Trophoblast cell (in vitro differentiated cells and primary cell): Measurements from ENCODE around the gene SLC37A1.

Experiments
- DNase-seq, 2 donors: peaks; one replicate each; pipeline ENCODE4 v3.0.0-alpha.2; 2016
- H2AFZ ChIP-seq: 2 replicates; pipeline ENCODE4 v1.6.1; 2013; ENCODE audit warnings: low read length, moderate library complexity, mild to moderate bottlenecking; ENCODE audit not compliant: insufficient read depth, poor library complexity
- H2AK5ac ChIP-seq: 2 replicates; pipeline ENCODE4 v1.6.1; 2013; ENCODE audit warnings: mild to moderate bottlenecking, low read length
- H2BK120ac ChIP-seq: 2 replicates; pipeline ENCODE4 v1.6.1; 2013; ENCODE audit warnings: low read length, mild to moderate bottlenecking, moderate library complexity; ENCODE audit not compliant: insufficient read depth, poor library complexity
- H2BK12ac ChIP-seq: 2 replicates; pipeline ENCODE4 v1.6.1; 2013; ENCODE audit warnings: mild to moderate bottlenecking, low read length, moderate library complexity
- H2BK5ac ChIP-seq: 2 replicates; pipeline ENCODE4 v1.6.1; 2013; ENCODE audit warnings: low read length, low read depth, moderate library complexity, mild to moderate bottlenecking; ENCODE audit not compliant: poor library complexity
- H3K14ac ChIP-seq: 2 replicates; pipeline ENCODE4 v1.6.1; 2013; ENCODE audit warnings: mild to moderate bottlenecking, low read length
- H3K18ac ChIP-seq: 2 replicates; pipeline ENCODE4 v1.6.1; 2013; ENCODE audit warnings: mild to moderate bottlenecking, low read length
- H3K23ac ChIP-seq: 2 replicates; pipeline ENCODE4 v1.6.1; 2013; ENCODE audit warnings: low read length
- H3K27ac ChIP-seq: 2 replicates; pipeline ENCODE4 v1.5.1; 2013; ENCODE audit warnings: low read depth, mild to moderate bottlenecking, inconsistent platforms, low read length, moderate library complexity
- H3K27me3 ChIP-seq: 2 replicates; pipeline ENCODE4 v1.6.1; 2013; ENCODE audit warnings: inconsistent platforms, mild to moderate bottlenecking, low read length, moderate library complexity; ENCODE audit not compliant: insufficient read depth
- H3K36me3 ChIP-seq, 2 experiments: 1 replicate in 1 of 2; 2 replicates in 1 of 2; pipeline ENCODE4 v1.6.1; 2013; ENCODE audit warnings: low read length in 2 of 2, mild to moderate bottlenecking in 2 of 2, moderate library complexity in 1 of 2; ENCODE audit not compliant: insufficient read depth in 2 of 2, control insufficient read depth in 1 of 2
- H3K4ac ChIP-seq: 2 replicates; pipeline ENCODE4 v1.6.1; 2013; ENCODE audit warnings: low read depth, mild to moderate bottlenecking, low read length, moderate library complexity
- H3K4me1 ChIP-seq, 2 experiments: 1 replicate in 1 of 2; 2 replicates in 1 of 2; pipeline ENCODE4 v1.6.1; 2013; ENCODE audit warnings: low read length in 2 of 2, mild to moderate bottlenecking in 2 of 2, moderate library complexity in 1 of 2; ENCODE audit not compliant: insufficient read depth in 2 of 2, control insufficient read depth in 1 of 2
- H3K4me2 ChIP-seq: 2 replicates; pipeline ENCODE4 v1.6.1; 2013; ENCODE audit warnings: inconsistent platforms, mild to moderate bottlenecking, low read length, moderate library complexity
- H3K4me3 ChIP-seq: 2 replicates; pipeline ENCODE4 v1.5.1; 2013; ENCODE audit warnings: mild to moderate bottlenecking, low read depth, low read length, inconsistent platforms
- H3K79me1 ChIP-seq: one replicate; pipeline ENCODE4 v1.6.1; 2013; ENCODE audit warnings: low read length
- H3K79me2 ChIP-seq: 2 replicates; pipeline ENCODE4 v1.6.1; 2013; ENCODE audit warnings: low read length, mild to moderate bottlenecking; ENCODE audit not compliant: control insufficient read depth, insufficient read depth, poor library complexity
- H3K9ac ChIP-seq: 2 replicates; pipeline ENCODE4 v1.6.1; 2013; ENCODE audit warnings: mild to moderate bottlenecking, low read length
- H3K9me3 ChIP-seq: 2 replicates; pipeline ENCODE4 v1.6.1; 2013; ENCODE audit warnings: low read depth, mild to moderate bottlenecking, control low read depth, inconsistent platforms, low read length; ENCODE audit not compliant: insufficient read depth
- H4K12ac ChIP-seq: 2 replicates; pipeline ENCODE4 v1.6.1; 2013; ENCODE audit warnings: low read depth, mild to moderate bottlenecking, low read length, moderate library complexity
- H4K8ac ChIP-seq: 2 replicates; pipeline ENCODE4 v1.6.1; 2013; ENCODE audit warnings: low read depth, mild to moderate bottlenecking, low read length, moderate library complexity
- H4K91ac ChIP-seq: one replicate; pipeline ENCODE4 v1.6.1; 2013; ENCODE audit warnings: low read depth, mild to moderate bottlenecking, low read length, moderate library complexity
- WGBS: extraction: QIAGEN DNeasy Blood & Tissue Kit; methylation state at CpG from one replicate; pipeline ENCODE4 v1.1.7; 2013; ENCODE audit warnings: missing lambda C conversion rate; ENCODE audit not compliant: insufficient read length, insufficient coverage; ENCODE audit errors: extremely low coverage; 5-methylcytosine and 5-hydroxymethylcytosine counted together

SLC37A1 gene

DNA sequence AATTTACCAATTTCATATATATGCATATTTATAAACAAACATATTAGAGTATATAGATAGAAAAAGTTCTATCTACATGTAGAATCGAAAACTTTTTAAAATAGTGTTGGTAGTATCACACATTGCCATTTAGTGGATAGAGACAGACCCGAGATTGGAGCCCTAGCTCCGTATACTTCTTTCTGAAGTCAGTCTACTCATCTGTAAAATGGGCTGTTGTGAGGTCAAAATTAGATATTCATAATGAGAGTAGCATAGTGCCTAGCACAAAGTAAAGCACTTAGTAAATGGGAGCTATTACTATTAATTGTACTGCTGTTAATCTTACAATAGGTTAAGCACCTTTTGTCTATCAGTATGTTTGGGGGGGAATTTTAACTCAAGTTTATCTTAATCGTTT, 13.4 kb upstream of the SLC37A1 start:
- Histone ChIP-seq H3K79me1 (no peaks in the 10 kb centered on the region), H3K27ac (no peak overlapping the region), H3K4me2 (no peak overlapping the region), H3K18ac (no peak overlapping the region), H2AK5ac (no peak overlapping the region), H4K91ac (no peak overlapping the region), H3K4me1 (peaks cover 4 to 11% of the 10 kb centered on the region in 2 experiments), H2BK120ac (no peak overlapping the region), H3K23ac (no peak overlapping the region), H3K4ac (no peak overlapping the region), H4K12ac (no peak overlapping the region), H2BK12ac (no peak overlapping the region), H2BK5ac (no peak overlapping the region), H3K14ac (no peak overlapping the region), H3K36me3 (no peaks in the 10 kb centered on the region), H3K9ac (no peak overlapping the region), H3K9me3 (no peaks in the 10 kb centered on the region), H2AFZ (no peak overlapping the region), H4K8ac (no peak overlapping the region), H3K4me3 (no peak overlapping the region), H3K79me2 (no peaks in the 10 kb centered on the region), H3K27me3 (no peaks in the 10 kb centered on the region)
- no CpG with 5 or more reads among the region's 4 CpGs for WGBS
- no peak for DNase-seq

DNA sequence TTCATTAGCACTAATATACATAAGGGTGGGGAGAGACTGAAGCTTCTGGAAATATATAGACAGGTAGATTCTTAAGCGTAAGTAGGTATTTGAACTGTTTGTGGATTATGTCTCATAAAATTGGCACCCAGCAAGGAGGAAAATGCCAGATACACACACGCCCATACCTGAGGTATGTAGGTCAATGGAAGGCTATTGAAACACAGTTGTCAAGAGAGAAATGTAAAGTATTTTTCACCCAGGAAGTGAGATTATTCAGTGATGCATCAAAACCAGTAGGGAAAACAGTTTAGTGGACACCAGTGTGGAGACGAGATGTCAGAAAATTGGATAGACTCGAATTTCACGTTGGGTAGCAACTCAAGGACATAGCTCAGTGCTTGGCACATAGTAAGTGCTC, 12.9 kb upstream of the SLC37A1 start:
- Histone ChIP-seq H3K4me2 (no peak overlapping the region), H2AK5ac (no peak overlapping the region), H3K9ac (no peak overlapping the region), H2AFZ (no peak overlapping the region), H4K91ac (no peak overlapping the region), H3K4me1 (peaks cover 2 to 8% of the 10 kb centered on the region in 2 experiments), H4K12ac (no peak overlapping the region), H4K8ac (no peak overlapping the region), H3K27ac (no peak overlapping the region), H3K18ac (no peak overlapping the region), H3K14ac (no peak overlapping the region), H3K9me3 (no peaks in the 10 kb centered on the region), H3K4ac (no peak overlapping the region), H2BK5ac (no peak overlapping the region), H3K4me3 (no peak overlapping the region), H3K79me1 (no peaks in the 10 kb centered on the region), H3K23ac (no peak overlapping the region), H2BK120ac (no peak overlapping the region), H2BK12ac (no peak overlapping the region), H3K36me3 (no peaks in the 10 kb centered on the region), H3K27me3 (no peaks in the 10 kb centered on the region), H3K79me2 (no peaks in the 10 kb centered on the region)
- peak; percentile 40 to 86 for DNase-seq
- WGBS, result no CpG with 5 or more reads among the region's 5 CpGs

DNA sequence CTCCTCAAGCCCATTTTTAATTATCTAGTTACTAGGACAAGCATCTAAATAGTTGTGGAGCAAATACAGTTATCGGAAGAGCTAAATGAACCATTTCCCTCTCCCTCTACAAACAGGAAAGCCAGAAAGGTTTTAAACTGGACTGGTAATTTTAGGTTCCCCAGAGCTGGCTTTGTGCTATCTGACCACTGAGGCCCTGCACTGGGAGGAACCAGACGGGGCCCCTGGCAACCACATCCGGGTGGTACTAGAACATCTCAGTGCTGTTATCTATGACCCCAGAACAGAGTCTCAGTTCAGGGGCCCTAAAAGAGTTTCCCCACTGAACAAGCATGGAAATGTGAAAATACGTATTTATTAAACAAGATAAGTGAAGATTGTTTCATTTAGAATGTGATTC, 9.9 kb upstream of the SLC37A1 start:
- Histone ChIP-seq H2BK5ac (no peak overlapping the region), H2AFZ (no peak overlapping the region), H3K9me3 (no peaks in the 10 kb centered on the region), H4K8ac (no peak overlapping the region), H3K79me1 (no peaks in the 10 kb centered on the region), H3K14ac (no peak overlapping the region), H2AK5ac (no peak overlapping the region), H2BK12ac (no peak overlapping the region), H3K18ac (no peak overlapping the region), H2BK120ac (no peak overlapping the region), H3K4ac (no peak overlapping the region), H3K79me2 (no peaks in the 10 kb centered on the region), H4K12ac (no peak overlapping the region), H3K27ac (no peak overlapping the region), H3K36me3 (no peaks in the 10 kb centered on the region), H3K23ac (no peak overlapping the region), H3K4me1 (no peaks in the 10 kb centered on the region), H3K27me3 (no peaks in the 10 kb centered on the region), H3K9ac (no peak overlapping the region), H4K91ac (no peak overlapping the region), H3K4me2 (no peak overlapping the region), H3K4me3 (no peak overlapping the region)
- no peak for DNase-seq
- no CpG with 5 or more reads among the region's 4 CpGs for WGBS

DNA sequence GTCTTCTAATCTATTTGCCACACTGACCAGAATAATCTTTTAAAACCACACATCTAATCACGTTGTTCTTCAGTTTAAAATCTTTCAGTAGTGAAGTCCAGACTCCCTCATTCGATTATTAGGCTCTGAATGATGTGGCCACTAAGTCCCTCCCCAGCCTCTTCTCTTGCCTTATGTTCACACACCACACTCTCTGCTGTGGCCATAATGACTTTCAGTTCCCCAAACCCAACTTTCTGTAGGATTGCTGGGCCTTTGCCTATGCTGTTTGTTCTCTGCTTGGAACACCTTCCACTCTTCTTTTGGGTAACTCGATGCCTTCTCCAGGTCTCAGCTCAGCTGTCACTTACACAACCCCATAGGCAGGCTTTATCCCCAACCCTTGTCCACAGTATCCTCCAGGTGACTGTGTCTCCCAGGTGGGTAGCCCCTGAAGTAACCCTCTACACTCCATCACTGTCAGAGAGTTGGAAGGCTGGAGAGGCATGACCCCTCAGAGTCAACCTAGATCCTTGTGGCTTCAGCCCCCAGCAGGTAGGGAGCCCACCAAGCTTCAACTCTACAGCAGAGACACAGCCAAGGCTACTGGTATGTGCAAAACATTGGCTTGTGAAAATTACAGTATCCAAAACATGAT, 8.4 kb upstream of the SLC37A1 start:
- no peak overlapping the region for H2AK5ac ChIP-seq
- H3K27ac ChIP-seq, result no peak overlapping the region
- H2AFZ ChIP-seq, result no peak overlapping the region
- H2BK5ac ChIP-seq, result no peak overlapping the region
- H2BK12ac ChIP-seq, result no peak overlapping the region
- no peak overlapping the region for H3K14ac ChIP-seq
- H4K91ac ChIP-seq, result no peak overlapping the region
- H3K79me1 ChIP-seq, result no peaks in the 10 kb centered on the region
- no peak overlapping the region for H3K18ac ChIP-seq
- no peak overlapping the region for H3K9ac ChIP-seq
- H3K79me2 ChIP-seq, result no peaks in the 10 kb centered on the region
- no peaks in the 10 kb centered on the region for H3K9me3 ChIP-seq
- H3K36me3 ChIP-seq, result no peaks in the 10 kb centered on the region
- H3K4me1 ChIP-seq, result no peaks in the 10 kb centered on the region
- H3K4me3 ChIP-seq, result no peak overlapping the region
- H3K27me3 ChIP-seq, result no peaks in the 10 kb centered on the region
- DNase-seq, result no peak
- no CpG with 5 or more reads among the region's 3 CpGs for WGBS
- no peak overlapping the region for H3K23ac ChIP-seq
- H4K12ac ChIP-seq, result no peak overlapping the region
- no peak overlapping the region for H3K4me2 ChIP-seq
- H4K8ac ChIP-seq, result no peak overlapping the region
- H2BK120ac ChIP-seq, result no peak overlapping the region
- no peak overlapping the region for H3K4ac ChIP-seq
